Measurements from ENCODE around the gene GPX7.
A peak's percentile ranks its signal among the peaks of the same experiment; 100 is the strongest.

GPX7 gene

DNA sequence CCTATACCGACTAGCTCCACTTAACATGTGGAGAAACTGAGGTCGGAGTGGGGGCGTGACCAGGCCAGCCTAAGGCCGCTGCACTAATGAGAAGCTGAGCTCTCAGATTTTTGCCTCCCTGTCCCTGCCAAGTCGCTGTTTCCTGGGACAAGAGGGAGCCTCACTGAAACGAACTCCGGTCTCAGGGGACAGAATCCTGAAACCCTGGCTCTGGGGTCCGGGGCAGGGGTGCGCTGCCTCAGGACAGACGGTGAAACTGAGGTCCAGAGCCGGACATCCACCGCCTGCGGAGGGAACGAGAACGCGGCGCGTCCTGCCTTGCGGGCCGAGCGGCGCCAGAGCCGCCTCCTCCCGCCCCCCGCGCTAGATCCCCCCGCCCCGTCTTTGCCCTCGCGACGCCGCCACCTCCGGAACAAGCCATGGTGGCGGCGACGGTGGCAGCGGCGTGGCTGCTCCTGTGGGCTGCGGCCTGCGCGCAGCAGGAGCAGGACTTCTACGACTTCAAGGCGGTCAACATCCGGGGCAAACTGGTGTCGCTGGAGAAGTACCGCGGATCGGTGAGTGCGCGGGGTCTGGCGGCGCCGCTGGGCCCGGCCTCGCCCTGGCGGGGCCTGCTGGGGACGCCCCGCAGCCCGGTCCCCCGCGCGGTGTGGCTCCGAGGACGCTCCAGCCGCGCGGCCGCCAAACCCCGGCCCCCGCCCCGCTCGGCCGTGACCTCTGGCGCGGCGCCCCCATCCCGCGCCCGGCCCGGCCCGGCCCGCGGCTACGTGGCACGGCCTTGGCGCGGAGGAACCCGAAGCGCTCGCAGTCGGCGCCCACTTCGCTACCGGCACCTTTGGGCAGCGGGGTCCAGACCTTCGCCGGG lies at the start of gene GPX7:
GPX7 (plus strand) TSS at position 381 of the 865 bp plus-strand sequence; CDS start at position 420, 39 bp downstream.
- no peaks in the 10 kb centered on the region for H3K9me3 Mint-ChIP-seq
- H3K36me3 Mint-ChIP-seq (ENCODE audit: low read depth): peaks cover 33% of the 10 kb centered on the region
- H3K4me3 Mint-ChIP-seq: peak within 1 kb of the TSS; percentile 92
- H3K4me1 Mint-ChIP-seq (ENCODE audit: low read depth): peaks cover 48% of the 10 kb centered on the region
- H3K27me3 Mint-ChIP-seq (ENCODE audit: low read depth): peaks cover 5% of the 10 kb centered on the region
- H3K27ac Mint-ChIP-seq: peak within 1 kb of the TSS; percentile 93

DNA sequence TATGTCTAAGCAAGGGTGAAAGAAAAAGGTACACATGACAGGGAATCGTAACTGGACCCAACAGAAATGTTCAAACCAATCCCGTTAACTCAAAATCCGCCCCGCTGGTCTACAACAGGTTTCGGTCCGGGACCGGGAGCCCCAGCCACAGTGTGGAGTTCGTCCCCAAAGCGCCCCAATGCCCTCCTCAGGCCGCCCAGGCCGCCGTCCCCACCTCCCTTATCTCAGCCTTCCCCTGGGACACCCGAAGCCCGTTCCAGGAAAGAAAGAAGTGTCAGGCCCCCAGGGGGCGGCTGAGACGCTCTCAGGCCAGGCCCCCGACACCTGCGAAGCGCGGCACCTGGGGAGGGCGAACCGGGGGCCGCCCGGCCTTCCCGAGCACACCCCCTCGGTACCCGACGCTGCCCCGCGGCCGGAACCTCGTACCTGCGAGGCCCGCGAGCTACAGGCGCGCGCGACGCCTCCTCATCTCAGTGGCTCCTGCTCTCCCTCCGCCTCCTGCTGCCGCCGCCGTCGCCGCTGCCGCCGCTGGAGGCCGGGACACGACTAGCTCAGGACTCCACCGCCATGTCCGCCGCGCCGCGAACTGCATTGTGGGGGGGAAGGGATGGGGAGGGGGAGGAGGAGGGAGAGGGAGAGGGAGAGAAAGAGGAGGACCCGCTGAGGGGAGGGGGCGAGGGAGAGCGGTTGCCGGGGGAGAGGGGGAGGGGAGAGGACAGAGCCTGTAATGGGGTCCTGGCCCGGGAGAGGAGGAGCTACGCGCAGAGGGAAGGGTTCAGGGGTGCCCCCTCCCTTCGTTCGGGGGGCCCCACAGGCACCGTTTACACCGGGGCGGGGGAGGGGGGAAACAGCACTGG lies 49.4 kb upstream of the GPX7 start, which contains the start of gene TUT4:
TUT4 (minus strand) TSS at position 588 of the 857 bp plus-strand sequence. CDS start 26,812 bp downstream, outside the sequence.
- Mint-ChIP-seq H3K4me1 (ENCODE audit: low read depth) (peaks cover 15% of the 10 kb centered on the region), H3K36me3 (ENCODE audit: low read depth) (peaks cover 10% of the 10 kb centered on the region), H3K27me3 (ENCODE audit: low read depth) (peaks cover 5% of the 10 kb centered on the region), H3K9me3 (no peaks in the 10 kb centered on the region), H3K27ac (peak within 1 kb of the TSS; percentile 34), H3K4me3 (peak within 1 kb of the TSS; percentile 56)

DNA sequence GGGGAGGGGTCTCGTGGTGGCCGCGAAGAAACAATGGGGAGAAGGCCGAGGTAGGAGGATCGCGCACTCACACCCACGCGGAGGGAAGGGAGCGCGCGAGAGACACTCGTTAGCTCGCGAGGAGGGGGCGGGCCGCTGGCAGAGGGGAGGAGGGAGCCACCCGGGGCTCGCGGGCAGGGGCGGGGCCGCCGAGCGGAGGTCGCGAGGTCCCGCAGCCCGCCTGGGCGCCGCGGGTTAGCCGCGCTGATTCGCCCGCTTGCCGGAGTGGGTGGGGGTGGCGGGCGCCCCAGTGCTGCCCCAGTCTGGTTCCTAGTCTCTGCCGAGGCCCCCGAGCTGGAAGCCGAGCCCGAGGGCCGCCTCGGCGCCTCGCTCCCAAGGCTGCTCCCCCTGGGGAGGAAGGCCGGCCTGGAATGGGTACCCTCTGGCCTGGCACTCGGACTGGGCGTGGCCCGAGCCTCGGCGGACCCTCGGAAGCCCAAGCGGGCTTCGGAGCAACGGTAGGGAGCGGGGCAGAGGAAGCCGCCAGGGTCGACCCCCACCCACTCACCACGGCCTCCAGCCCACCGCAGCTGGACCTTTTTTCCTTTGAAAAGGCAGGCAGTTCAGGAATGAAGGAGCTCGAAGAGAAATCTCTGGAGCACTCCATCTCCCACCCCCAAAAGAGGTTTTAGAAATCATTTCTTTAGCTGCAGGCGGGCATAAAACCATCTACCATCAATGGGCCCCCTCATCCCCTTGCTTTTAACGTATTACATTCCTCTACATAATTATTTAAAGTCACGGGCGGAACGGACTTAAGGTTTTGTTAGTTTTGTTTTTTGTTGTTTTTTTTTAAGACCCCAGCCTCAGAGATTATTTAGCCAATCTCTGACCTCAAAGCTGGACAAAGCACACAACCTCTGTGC lies 48.6 kb upstream of the GPX7 start:
- peaks cover 6% of the 10 kb centered on the region for H3K27me3 Mint-ChIP-seq (ENCODE audit: low read depth)
- peak overlapping the region; percentile 34 for H3K27ac Mint-ChIP-seq
- H3K9me3 Mint-ChIP-seq: no peaks in the 10 kb centered on the region
- peak overlapping the region; percentile 56 for H3K4me3 Mint-ChIP-seq
- peaks cover 10% of the 10 kb centered on the region for H3K36me3 Mint-ChIP-seq (ENCODE audit: low read depth)
- peaks cover 14% of the 10 kb centered on the region for H3K4me1 Mint-ChIP-seq (ENCODE audit: low read depth)

DNA sequence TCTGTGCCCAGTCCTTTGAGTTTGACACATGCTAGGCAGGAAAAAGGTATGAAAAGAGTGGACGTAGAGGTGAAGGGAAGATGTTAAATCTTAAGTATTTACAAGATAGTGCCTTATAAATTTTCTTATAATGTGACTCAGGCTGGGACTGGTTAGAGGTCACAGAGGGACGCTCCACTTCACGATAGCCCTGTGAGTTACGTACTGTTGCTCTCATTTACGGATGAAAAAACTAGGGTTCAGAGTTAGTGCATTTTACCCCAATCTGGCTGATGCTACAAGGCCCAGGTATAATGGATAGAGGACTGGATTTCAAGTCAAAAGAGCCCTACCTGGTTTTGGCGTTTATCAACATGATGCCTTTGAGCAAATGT lies 47.9 kb upstream of the GPX7 start:
- peaks cover 9% of the 10 kb centered on the region for H3K4me1 Mint-ChIP-seq (ENCODE audit: low read depth)
- H3K27me3 Mint-ChIP-seq (ENCODE audit: low read depth): peaks cover 11% of the 10 kb centered on the region
- H3K27ac Mint-ChIP-seq: peak overlapping the region; percentile 34
- H3K4me3 Mint-ChIP-seq: peak overlapping the region; percentile 56
- peaks cover 4% of the 10 kb centered on the region for H3K36me3 Mint-ChIP-seq (ENCODE audit: low read depth)
- no peaks in the 10 kb centered on the region for H3K9me3 Mint-ChIP-seq

DNA sequence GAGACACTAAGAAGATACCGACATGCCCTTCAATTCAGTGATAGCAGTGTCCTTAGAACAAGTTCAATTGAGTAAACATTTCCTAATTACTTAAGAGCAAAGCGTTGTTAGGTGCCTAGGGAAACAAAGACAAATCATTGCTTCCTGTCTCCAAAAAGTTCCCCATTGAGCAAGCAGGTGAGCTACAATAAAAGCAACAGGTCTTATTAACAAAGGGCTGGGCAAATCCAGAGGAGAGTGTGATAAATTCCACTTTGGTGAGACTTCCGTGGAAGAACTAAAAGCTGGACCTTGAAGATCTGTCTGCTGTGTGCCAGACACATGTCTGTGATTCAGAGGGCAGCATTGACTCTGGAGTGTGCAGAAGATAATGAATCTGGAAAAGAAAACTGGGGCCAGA lies 47.4 kb upstream of the GPX7 start:
- H3K4me3 Mint-ChIP-seq: peak overlapping the region; percentile 54
- no peak overlapping the region for H3K27ac Mint-ChIP-seq
- peaks cover 11% of the 10 kb centered on the region for H3K27me3 Mint-ChIP-seq (ENCODE audit: low read depth)
- no peaks in the 10 kb centered on the region for H3K9me3 Mint-ChIP-seq
- peaks cover 6% of the 10 kb centered on the region for H3K4me1 Mint-ChIP-seq (ENCODE audit: low read depth)
- peaks cover under 1% of the 10 kb centered on the region for H3K36me3 Mint-ChIP-seq (ENCODE audit: low read depth)

DNA sequence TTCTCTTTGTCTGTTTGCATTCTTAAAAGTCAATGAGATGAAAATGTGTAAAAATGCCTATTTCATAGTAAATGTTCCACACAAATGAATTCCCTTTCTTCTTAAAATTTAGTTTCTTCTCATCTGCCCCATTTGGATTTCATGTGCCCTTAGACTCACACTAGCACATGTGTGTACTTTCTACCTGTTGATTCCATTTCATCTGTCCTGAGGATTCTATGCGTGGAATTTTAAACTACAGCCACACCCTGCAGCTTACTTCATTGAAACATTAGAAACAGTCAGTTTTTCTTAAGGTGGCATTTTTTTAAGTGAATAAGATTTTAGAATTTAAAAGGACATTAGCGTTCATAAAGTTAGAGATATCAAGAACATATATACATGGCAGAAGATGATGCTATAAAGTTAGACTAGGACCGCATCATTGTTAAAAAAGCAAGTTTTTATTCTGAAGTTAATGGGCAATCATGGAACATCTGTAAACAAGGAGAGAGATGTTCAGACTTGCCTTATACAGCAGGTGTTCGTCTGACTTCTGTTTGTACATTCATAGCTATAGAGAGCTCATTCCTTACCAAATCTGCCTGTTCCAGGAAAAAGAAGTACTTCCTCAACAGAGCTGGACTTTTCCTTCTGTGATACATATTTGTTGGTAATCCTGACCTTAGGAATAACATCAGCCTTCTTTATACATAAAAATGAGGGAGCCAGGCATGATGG lies 45.4 kb upstream of the GPX7 start:
- Mint-ChIP-seq H3K4me1 (ENCODE audit: low read depth) (peaks cover 3% of the 10 kb centered on the region), H3K36me3 (ENCODE audit: low read depth) (no peaks in the 10 kb centered on the region), H3K27me3 (ENCODE audit: low read depth) (peaks cover 16% of the 10 kb centered on the region), H3K9me3 (no peaks in the 10 kb centered on the region), H3K27ac (no peak overlapping the region), H3K4me3 (no peak overlapping the region)

DNA sequence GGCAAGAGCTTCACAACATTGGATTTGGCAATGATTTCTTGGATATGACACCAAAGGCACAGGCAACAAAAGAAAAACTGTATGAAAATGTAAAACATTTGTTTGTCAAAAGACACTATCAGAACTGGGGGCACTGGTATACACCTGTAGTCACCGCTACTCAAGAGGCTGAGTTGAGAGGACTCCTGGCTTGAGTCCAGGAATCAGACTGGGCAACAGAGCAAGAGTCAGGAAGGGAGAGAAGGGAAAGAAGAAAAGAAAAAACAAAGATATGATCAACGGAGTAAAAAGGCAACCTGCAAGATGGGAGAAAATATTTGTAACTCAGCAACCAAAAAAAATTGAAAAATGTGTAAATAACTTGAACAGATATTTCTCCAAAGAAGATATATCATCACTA lies 43.2 kb upstream of the GPX7 start:
- peaks cover 2% of the 10 kb centered on the region for H3K4me1 Mint-ChIP-seq (ENCODE audit: low read depth)

DNA sequence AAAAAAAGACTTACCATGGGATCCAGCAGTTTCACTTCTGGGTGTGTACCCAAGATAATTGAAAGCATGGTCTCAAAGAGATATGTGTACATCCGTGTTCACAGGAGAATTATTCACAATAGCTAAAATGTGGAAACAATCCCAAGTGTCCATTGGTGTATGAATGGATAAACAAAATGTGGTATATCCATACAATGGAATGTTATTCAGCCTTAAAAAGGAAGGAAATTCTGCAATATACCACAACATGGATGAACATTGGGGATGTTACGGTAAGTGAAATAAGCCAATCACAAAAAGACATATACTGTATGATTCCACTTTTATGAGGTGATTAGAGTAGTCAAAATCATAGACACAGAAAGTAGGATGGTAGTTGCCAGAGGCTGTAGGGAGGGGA lies 42.3 kb upstream of the GPX7 start:
- H3K4me3 Mint-ChIP-seq: no peak overlapping the region
- peaks cover 25% of the 10 kb centered on the region for H3K27me3 Mint-ChIP-seq (ENCODE audit: low read depth)
- H3K36me3 Mint-ChIP-seq (ENCODE audit: low read depth): no peaks in the 10 kb centered on the region
- H3K4me1 Mint-ChIP-seq (ENCODE audit: low read depth): no peaks in the 10 kb centered on the region
- H3K27ac Mint-ChIP-seq: no peak overlapping the region
- H3K9me3 Mint-ChIP-seq: no peaks in the 10 kb centered on the region

More for the DNA sequence above, 43.2 kb upstream of the GPX7 start:
- no peaks in the 10 kb centered on the region for H3K9me3 Mint-ChIP-seq
- no peak overlapping the region for H3K27ac Mint-ChIP-seq
- H3K27me3 Mint-ChIP-seq (ENCODE audit: low read depth): peaks cover 19% of the 10 kb centered on the region
- no peaks in the 10 kb centered on the region for H3K36me3 Mint-ChIP-seq (ENCODE audit: low read depth)
- no peak overlapping the region for H3K4me3 Mint-ChIP-seq

DNA sequence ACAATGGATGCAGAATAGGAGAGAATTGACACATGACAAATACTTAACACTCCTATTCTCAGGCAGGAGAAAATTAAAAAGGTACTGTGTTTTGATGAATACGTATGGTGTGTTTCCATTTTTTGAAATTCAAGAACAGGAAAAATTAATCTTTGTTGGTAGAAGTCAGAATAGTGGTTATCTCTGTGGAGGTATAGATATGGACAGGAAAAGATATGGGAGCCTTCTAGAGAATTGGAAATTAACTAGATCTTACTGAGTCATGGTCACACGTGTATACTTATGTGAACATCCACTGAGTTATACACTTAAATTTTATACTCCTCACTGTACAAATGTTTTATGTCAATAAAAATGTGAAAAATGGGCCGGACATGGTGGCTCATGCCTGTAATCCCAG lies 39.4 kb upstream of the GPX7 start:
- H3K27me3 Mint-ChIP-seq (ENCODE audit: low read depth): peaks cover 24% of the 10 kb centered on the region

DNA sequence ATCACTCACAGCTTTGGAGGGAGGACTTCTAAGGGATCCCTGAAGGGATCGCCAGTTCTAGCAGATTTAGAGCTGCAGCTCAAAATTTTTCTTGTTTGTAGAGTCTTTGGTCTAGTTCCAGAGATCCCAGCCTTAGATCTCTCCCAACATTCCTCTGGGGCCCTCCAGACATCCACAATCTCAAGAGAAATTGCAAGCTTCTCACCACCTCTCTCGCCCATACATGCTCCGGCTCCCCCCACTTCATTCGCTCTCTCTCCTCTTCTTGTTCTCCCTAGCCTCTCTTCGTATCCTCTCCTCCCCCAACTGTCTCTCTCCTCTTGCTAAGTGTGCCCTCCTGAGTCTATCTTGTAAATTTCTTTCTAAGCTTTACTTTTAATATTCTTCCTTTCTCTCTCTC lies 34.2 kb upstream of the GPX7 start:
- H3K27ac Mint-ChIP-seq: no peak overlapping the region
- H3K9me3 Mint-ChIP-seq: no peaks in the 10 kb centered on the region
- H3K36me3 Mint-ChIP-seq (ENCODE audit: low read depth): no peaks in the 10 kb centered on the region
- peaks cover 17% of the 10 kb centered on the region for H3K27me3 Mint-ChIP-seq (ENCODE audit: low read depth)
- H3K4me1 Mint-ChIP-seq (ENCODE audit: low read depth): peaks cover 14% of the 10 kb centered on the region
- no peak overlapping the region for H3K4me3 Mint-ChIP-seq

More for the DNA sequence above, 39.4 kb upstream of the GPX7 start:
- no peaks in the 10 kb centered on the region for H3K9me3 Mint-ChIP-seq
- no peak overlapping the region for H3K27ac Mint-ChIP-seq
- H3K4me1 Mint-ChIP-seq (ENCODE audit: low read depth): peaks cover under 1% of the 10 kb centered on the region
- H3K4me3 Mint-ChIP-seq: no peak overlapping the region
- no peaks in the 10 kb centered on the region for H3K36me3 Mint-ChIP-seq (ENCODE audit: low read depth)

DNA sequence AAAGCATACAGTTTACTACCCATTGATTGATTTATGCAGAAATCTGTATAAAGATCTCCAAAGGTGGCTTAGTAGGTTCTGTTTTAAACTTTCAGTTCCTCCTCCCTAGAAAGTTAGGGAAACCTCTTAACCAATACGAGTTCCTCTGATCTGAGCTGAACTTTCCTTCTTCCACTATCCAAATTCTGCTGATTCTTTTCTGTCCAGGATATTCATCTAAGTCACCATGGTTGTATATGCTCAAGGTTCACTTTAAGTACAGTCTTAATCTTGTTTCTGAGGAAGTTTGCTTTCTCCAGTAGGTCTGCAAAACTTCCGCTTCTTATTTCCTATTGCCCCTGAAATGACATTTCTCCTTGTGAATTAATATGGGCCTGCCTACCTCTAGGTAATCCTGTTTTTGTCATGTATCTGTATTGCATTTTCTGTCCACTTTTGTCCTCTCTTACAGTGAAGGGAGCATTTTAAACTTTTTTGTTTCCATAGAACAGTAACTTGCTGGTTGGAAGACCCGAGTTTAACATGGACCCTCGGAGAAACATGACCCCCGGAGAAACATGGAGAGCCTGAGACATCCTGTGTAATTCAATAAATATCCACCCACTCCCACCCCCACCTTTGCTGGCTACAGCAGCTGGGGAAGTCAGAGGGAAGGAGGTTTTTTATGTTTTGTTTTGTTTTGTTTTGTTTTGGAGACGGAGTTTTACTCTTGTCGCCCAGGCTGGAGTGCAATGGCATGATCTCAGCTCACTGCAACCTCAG lies 32.5 kb upstream of the GPX7 start:
- Mint-ChIP-seq H3K27me3 (ENCODE audit: low read depth) (peaks cover 12% of the 10 kb centered on the region), H3K36me3 (ENCODE audit: low read depth) (no peaks in the 10 kb centered on the region), H3K4me1 (ENCODE audit: low read depth) (peaks cover 14% of the 10 kb centered on the region), H3K27ac (no peak overlapping the region), H3K4me3 (no peak overlapping the region), H3K9me3 (no peaks in the 10 kb centered on the region)

DNA sequence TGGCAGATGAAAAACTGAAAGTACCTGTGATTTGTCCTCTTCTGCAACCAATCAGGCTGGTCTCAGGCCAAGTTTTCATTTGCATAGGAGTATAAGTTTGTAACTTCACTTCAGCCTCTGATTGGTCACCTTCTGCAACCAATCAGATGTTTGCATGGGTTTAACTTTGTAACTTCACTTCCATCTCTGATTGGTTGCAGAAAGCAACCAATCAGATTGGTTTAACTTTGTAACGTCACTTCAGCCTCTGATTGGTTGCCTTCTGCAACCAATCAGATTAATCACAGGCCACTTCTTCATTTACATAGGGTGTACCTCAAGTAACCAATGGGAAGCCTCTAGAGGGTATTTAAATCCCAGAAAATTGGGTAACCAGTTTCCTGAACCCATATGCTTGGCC lies 30.4 kb upstream of the GPX7 start:
- Mint-ChIP-seq H3K4me3 (no peak overlapping the region), H3K27ac (no peak overlapping the region), H3K4me1 (ENCODE audit: low read depth) (peaks cover 17% of the 10 kb centered on the region), H3K36me3 (ENCODE audit: low read depth) (no peaks in the 10 kb centered on the region), H3K9me3 (no peaks in the 10 kb centered on the region), H3K27me3 (ENCODE audit: low read depth) (peaks cover 12% of the 10 kb centered on the region)

DNA sequence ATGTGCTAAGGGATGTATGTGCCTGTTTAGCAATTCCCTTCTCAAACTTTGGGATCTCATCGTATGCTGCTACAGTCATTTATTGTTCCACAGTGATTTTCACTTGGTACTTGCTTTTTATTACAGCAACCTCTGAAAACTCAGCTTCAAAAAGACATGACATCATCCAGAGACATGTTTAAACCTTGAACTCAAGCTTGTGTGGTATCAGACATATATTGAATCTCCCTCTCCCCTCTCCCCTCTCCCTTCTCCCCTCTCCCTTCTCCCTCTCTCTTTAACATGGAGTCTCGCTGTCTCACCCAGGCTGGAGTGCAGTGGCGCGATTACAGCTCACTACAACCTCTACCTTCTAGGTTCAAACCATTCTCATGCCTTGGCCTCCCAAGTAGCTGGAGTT lies 29.8 kb upstream of the GPX7 start:
- H3K27ac Mint-ChIP-seq: no peak overlapping the region
- peaks cover 17% of the 10 kb centered on the region for H3K4me1 Mint-ChIP-seq (ENCODE audit: low read depth)
- H3K27me3 Mint-ChIP-seq (ENCODE audit: low read depth): peaks cover 12% of the 10 kb centered on the region
- H3K36me3 Mint-ChIP-seq (ENCODE audit: low read depth): no peaks in the 10 kb centered on the region
- no peaks in the 10 kb centered on the region for H3K9me3 Mint-ChIP-seq
- H3K4me3 Mint-ChIP-seq: no peak overlapping the region
